Jurkat, Clone E6-1 (cell line): ENCODE data around the gene ANP32A. TPM values are rescaled to one million over a fixed set of nuclear protein-coding genes. Genes with fewer than 3 reads are reported as not detected.
A peak's percentile ranks its signal among the peaks of the same experiment; 100 is the strongest.
"Not testable (repeated sequence)": the region's sequence is repeated elsewhere in the genome, so short reads cannot be mapped to it uniquely, and the experiment has no call there.

Experiments used
- DNase-seq: peaks from one replicate; pipeline ENCODE4 v3.0.0-alpha.2; 2011; ENCODE audit warnings: low read depth, low spot score
- H3K4me3 ChIP-seq: 2 replicates; pipeline ENCODE4 v1.5.1; 2011; ENCODE audit warnings: mild to moderate bottlenecking, low read length, control low read depth, moderate library complexity
- polyA plus RNA-seq: library from polyadenylated mRNA; unstranded; fragments of >200 nt; gene quantifications from one replicate; pipeline ENCODE4 v1.2.1, GENCODE V29; 2012; ENCODE audit warnings: missing spikeins; ENCODE audit not compliant: insufficient read length, insufficient read depth

ANP32A gene
- 632 TPM for polyA plus RNA-seq

DNA sequence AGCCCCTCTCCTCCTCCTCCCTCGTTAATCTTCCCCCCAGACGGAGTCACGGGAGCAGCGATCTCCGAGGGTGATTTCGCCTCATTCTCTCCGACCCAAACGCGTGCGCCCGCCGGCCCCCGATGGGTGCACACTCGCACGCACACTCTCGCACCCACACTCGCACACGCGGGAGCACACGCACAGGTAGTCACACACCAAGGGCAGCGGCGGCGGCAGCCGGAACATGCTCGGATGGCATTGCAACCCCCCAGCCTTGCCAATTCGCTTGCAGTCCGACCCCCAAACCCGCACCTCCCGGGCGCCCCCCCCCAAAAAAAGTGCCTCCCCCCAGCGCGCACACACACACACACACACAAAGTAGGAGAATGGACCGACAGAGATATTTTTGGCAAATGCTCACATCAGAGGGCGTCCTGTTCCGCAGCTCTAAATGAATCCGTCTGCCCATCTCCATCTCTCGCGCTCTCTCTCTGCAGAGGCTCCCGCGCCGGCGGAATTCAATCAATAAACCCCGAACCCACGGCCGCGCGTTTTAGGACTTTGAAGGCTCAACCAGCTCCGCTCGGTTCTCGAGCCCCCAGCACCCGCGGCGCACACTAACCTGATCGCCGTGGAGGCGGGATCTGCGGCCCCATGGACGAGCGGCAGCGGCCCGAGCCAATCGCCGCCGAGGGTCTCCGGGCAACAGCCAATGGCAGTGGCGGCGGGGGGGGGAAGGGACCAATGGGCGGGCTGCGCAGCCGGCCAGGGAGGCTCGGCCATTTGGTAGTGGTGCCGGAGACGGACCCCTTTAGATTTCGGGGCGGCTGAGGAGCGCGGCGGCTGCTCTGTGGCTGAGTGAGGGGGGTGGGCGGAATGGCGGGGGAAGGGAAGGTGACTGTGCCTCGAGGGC is at the start of gene ANP32A:
Gene ANP32A (minus strand): TSS at position 601 of the 895 bp plus-strand sequence. CDS start 144 bp downstream, at position 457.
- DNase-seq = peak; percentile 91

DNA sequence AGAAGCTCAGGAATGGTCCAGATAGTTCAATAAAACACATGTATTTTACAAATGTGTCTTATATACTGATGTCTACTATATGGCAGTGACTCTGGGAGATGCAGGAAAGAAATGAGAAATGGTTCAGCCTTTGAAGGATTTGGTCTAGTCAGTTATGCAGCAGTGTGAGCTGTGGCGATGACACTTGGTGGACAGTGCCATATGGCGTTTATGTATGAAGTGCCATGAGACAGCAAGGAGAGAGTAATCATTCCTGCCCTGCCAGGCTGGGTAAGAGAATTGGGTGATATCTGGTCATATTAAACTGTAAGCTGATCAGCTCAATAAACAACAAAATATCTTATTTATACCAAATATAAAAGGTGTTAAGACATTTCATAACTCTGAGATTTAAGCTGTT is 47.6 kb upstream of the ANP32A start:
- H3K4me3 ChIP-seq = no peak overlapping the region
- no peak for DNase-seq

More for the DNA sequence above, at the start of gene ANP32A:
- H3K4me3 ChIP-seq = peak within 1 kb of the TSS; percentile 89

GRCh38 chr15:68862415-68862814 is 41.7 kb upstream of the ANP32A start:
- no peak overlapping the region for H3K4me3 ChIP-seq
- DNase-seq = no peak

DNA sequence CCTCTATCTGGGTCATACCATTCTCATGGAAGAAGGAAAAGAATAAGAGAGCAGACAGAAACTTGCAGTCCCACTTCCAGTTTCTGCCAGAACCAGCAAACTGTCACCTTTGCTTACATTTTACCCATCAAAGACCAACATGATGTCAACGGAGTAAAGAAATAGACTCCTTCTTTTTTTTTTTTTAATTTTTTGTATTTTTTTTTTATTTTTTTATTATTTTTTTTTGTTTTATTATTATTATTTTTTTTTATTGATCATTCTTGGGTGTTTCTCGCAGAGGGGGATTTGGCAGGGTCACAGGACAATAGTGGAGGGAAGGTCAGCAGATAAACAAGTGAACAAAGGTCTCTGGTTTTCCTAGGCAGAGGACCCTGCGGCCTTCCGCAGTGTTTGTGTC is 38.0 kb upstream of the ANP32A start:
- DNase-seq, H3K4me3 ChIP-seq: not testable (repeated sequence)

- DNase-seq, H3K4me3 ChIP-seq: not testable (repeated sequence)
Observed at GRCh38 chr15:68857443-68857842, 36.7 kb upstream of the ANP32A start.

DNA sequence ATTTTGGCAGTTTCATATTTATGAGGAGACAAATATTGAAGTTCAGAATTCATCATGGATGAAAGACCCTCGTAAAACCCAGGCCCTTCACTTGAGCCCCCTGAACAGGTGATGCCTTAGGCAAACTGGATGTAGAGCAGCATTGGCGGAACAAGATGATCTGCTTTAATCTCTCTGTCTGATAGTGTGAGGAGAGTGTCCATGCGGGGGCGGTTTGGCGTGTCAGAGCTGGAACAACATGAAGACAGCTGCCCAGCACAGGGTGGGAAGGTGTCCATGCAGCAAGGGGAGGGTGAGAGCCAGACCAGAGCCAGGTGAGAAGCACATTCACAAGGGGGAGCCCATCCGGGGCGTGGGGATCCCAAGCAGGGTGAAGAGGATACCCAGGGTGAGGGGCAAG is 31.8 kb upstream of the ANP32A start:
- DNase-seq = no peak
- H3K4me3 ChIP-seq = no peak overlapping the region

DNA sequence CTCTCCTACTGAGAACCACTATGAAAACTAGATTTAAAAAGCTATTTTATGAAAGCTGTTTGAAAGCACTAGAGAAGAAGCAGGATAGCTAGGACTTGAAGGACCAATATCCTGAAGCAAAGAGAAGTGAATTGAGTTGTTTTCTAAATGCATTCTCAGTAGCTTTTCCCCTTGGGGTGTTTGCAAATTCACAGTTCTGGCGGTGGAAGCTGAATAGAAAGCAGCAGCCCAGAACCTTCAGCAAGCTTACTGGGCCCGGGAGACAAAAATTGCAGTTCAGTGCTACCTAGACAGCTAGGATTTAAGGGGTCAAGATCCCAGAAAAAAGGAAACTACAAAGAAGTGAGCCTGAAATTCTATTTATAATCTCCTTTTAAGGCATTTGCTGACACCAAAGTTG is 31.3 kb upstream of the ANP32A start:
- H3K4me3 ChIP-seq = no peak overlapping the region
- no peak for DNase-seq

GRCh38 chr15:68849497-68849896 is 28.8 kb upstream of the ANP32A start:
- H3K4me3 ChIP-seq = no peak overlapping the region
- no peak for DNase-seq

GRCh38 chr15:68846851-68847439 is 26.2 kb upstream of the ANP32A start:
- H3K4me3 ChIP-seq = no peak overlapping the region
- DNase-seq = no peak

DNA sequence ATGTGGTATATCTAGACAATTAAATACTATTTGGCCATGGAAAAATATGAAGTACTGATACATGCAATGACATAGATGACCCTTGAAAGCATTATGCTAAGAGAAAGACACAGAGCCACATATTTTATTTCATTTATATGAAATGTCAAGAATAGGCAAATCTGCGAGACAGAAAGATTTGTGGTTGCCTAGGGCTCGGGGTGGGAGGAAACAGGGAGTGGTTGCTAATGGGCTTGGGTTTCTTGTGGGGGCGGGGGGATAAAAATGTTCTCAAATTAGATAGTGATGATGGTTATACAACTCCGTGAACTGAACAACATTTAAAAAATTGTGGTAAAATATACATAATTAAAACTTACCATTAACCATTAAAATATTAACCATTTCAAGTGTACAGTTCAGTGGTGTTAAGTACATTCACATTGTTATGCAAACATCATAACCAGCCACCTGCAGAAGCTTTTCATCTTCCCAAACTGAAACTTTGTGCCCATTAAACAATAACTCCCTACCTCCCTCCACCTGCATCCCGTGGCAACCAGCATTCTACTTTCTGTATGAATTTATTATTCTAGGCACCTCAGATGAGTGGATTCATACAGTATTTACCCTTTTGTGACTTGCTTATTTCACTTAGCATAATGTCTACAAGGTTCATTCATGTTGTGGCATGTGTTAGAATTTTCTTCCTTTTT is 24.3 kb upstream of the ANP32A start:
- H3K4me3 ChIP-seq = no peak overlapping the region
- DNase-seq = peak; percentile 34

DNA sequence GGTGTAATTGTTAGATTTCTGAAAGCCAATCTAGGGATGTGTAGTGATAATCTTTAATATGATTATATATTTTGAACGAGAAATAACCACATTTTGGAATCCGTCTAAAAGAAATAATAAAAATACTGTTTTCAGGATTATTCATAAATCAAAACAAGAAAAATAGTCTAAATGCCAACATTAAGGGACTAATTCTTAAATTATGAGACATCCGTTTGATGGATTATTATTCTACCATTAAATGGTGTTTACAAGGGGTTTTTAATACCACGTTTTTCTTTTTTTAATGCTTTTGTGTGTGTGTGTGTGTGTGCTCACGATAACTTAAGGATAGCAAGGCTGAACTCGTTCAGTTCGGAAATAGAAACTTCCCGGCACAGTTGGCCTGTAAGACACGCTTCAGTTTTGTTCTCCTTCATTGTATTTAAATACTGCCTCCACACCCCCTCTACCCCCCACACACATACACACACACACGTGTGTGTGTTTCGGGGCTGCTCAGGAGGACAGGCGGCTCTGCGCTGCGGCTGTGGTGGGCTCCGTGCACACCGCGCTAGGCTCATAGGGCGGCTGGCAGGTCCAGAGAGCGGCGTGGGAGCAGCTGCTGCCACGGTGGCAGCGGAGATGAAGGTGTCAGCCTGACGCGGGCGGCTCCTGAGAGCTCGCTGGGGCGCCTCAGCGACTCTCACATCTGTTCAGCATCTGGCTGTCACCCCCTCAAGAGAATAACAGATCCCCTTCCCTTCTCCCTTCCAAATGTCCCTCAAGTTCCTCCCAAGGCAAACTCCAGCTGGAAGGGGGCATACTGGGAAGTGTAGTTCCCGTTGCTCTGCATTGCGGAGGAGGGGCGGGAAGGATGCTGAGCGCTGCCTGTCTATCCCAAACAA is 23.0 kb upstream of the ANP32A start:
- DNase-seq = no peak
- no peak overlapping the region for H3K4me3 ChIP-seq

- no peak overlapping the region for H3K4me3 ChIP-seq
- DNase-seq = no peak
Observed at GRCh38 chr15:68842958-68843357, 22.3 kb upstream of the ANP32A start.

GRCh38 chr15:68834346-68834745 is 13.7 kb upstream of the ANP32A start:
- H3K4me3 ChIP-seq = no peak overlapping the region
- DNase-seq = no peak

DNA sequence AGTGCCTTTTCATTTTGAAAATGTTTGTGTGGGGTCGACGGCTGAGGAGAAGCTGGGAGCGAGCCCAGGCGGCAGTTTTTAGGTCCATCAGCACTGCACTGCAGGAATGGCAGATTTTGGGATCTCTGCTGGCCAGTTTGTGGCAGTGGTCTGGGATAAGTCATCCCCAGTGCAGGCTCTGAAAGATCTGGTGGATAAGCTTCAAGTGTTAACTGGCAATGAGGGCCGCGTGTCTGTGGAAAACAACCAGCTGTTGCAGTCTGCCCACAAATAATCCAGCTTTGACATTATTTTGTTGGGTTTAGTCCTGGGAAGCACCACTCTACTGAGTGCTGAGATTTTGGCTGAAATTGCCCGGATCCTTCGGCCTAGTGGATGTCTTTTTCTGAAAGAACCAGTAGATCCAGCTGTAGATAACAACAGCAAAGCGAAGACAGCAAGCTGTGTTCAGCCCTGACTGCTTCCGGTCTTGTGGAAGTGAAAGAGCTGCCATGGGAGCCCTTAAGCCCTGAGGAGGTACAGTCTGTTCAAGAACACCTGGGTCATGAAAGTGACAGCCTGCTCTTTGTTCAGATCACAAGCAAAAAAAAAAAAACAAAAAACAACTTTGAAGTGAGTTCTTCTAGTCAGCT is 13.1 kb upstream of the ANP32A start:
- peak; percentile 97 for DNase-seq
- no peak overlapping the region for H3K4me3 ChIP-seq

DNA sequence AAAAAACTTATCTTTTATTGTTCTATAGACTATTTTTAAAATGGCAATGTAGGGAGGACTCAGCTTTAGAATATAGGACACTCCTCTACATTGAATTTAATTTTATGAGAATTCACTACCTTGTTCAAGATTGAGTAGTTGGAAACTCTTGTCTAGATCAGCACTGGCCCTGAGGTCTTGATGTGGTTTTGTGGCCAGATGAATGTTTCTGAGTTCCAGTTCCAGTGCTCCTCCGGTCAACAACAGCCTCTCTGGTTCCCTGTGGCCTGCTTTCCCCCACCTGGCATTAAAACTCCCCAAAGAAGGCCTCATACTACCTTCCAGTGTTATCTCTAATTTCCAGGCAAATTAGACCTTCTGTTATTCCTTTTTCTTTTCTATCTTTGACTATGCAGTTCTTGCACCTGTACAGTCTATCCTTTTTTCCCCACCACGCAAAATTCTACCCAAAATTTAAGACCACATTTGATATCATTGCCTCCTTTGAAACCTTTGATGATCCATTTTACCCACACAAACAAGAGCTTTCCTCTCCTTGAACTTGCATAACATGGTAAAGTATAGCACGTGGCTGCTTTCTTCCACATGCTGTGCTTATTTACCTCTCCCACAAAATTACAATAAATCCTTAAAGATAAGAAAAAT is 9.6 kb upstream of the ANP32A start:
- no peak overlapping the region for H3K4me3 ChIP-seq
- peak; percentile 80 for DNase-seq

GRCh38 chr15:68829068-68829467 is 8.4 kb upstream of the ANP32A start:
- peak; percentile 65 for DNase-seq
- H3K4me3 ChIP-seq = no peak overlapping the region

DNA sequence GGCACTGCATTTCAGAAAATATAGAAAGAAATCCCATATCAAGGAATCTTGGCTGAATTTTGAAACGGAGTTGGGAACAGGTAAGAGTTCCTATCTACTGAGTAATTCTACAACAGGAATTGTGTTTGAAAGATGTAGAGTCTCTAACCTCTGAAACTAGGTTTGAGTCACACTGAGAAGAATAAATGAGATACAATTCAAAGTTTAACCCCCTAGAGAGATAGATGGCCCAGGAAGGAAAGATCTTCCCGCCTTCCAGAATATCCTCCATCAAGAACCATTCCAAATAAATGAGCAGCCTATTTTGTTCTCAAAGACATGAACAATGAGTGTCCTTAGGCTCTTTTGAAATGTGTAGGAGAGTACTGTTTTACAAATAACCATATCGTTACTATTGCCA is 2.9 kb upstream of the ANP32A start:
- H3K4me3 ChIP-seq = no peak overlapping the region
- no peak for DNase-seq

- no peak for DNase-seq
- no peak overlapping the region for H3K4me3 ChIP-seq
Observed at GRCh38 chr15:68822818-68823217, 2.1 kb upstream of the ANP32A start.
